Panc1 (cell line): ENCODE data around the gene SDK2. TPM values are rescaled to one million over a fixed set of nuclear protein-coding genes. Genes with fewer than 3 reads are reported as not detected.

ENCODE experiments used
- ATAC-seq: fragments of 200-7000 bp; cut with Tn5 transposase; 2 replicates; pipeline ENCODE4 v1.9.1; 2020; ENCODE audit warnings: mild to moderate bottlenecking, moderate library complexity
- BruUV-seq: library from RNA; stranded (reverse); fragments of 400-500 nt; replicated peaks from 2 replicates; lab custom pipeline; 2021; lab: Mats Ljungman, UMichigan
- CTCF ChIA-PET: fragments of 300-600 bp; sonication (Branson Sonifier 250); formaldehyde crosslinking; loops from one replicate; lab custom pipeline; 2022; ENCODE audit warnings: antibody characterized with exemption; lab: Charles Lee
- POLR2A ChIA-PET: fragments of 300-600 bp; sonication (Branson Sonifier 250); formaldehyde crosslinking; loops from one replicate; lab custom pipeline; 2022; ENCODE audit warnings: antibody characterized with exemption; lab: Charles Lee
- DNase-seq: peaks from one replicate; pipeline ENCODE4 v3.0.0-alpha.2; 2010; ENCODE audit warnings: low read depth, low spot score
- H3K27ac ChIP-seq: 2 replicates; pipeline ENCODE4 v1.5.1; 2011; ENCODE audit warnings: mild to moderate bottlenecking, low read length, inconsistent platforms
- H3K27me3 ChIP-seq: fragments of 200-500 bp; sonication (Bioruptor generic); 2 replicates; pipeline ENCODE4 v1.6.0; 2014; ENCODE audit warnings: low read length, inconsistent platforms; ENCODE audit not compliant: control insufficient read depth, insufficient read depth
- H3K36me3 ChIP-seq: fragments of 200-500 bp; sonication (Bioruptor generic); 2 replicates; pipeline ENCODE4 v1.5.1; 2014; ENCODE audit warnings: inconsistent platforms, mild to moderate bottlenecking, low read length, moderate library complexity; ENCODE audit not compliant: control insufficient read depth, insufficient read depth
- H3K4me1 ChIP-seq: 2 replicates; pipeline ENCODE4 v1.5.1; 2011; ENCODE audit warnings: inconsistent platforms, mild to moderate bottlenecking, low read length, moderate library complexity; ENCODE audit not compliant: control insufficient read depth, insufficient read depth
- H3K4me3 ChIP-seq, 2 experiments: 2 replicates each; pipeline ENCODE4 v1.5.1; 2011 to 2012; ENCODE audit warnings: low read depth in 2 of 2, low read length in 2 of 2, mild to moderate bottlenecking in 2 of 2, inconsistent platforms in 1 of 2, moderate library complexity in 1 of 2
- H3K9me3 ChIP-seq: fragments of 200-500 bp; sonication (Bioruptor generic); 2 replicates; pipeline ENCODE4 v1.5.1; 2014; ENCODE audit warnings: low read depth, mild to moderate bottlenecking, inconsistent platforms, low read length, moderate library complexity; ENCODE audit not compliant: control insufficient read depth, insufficient read depth
- CTCF ChIP-seq: fragments of 450-650 bp; IDR thresholded peaks from 2 replicates; pipeline ENCODE4 v1.5.1; 2017; ENCODE audit warnings: mild to moderate bottlenecking
- POLR2AphosphoS5 ChIP-seq: IDR thresholded peaks from 2 replicates; pipeline ENCODE4 v1.6.1; 2012; ENCODE audit warnings: mild to moderate bottlenecking, low read depth, low read length, moderate library complexity
- REST ChIP-seq, 2 experiments: IDR thresholded peaks; 2 replicates each; pipeline ENCODE4 v1.6.1; 2011 to 2012; ENCODE audit warnings: low read depth in 2 of 2, control low read depth in 1 of 2, low read length in 1 of 2, mild to moderate bottlenecking in 1 of 2, moderate library complexity in 1 of 2; ENCODE audit not compliant: insufficient read depth in 1 of 2
- SIN3A ChIP-seq: IDR thresholded peaks from 2 replicates; pipeline ENCODE4 v1.6.1; 2012; ENCODE audit warnings: low read depth, mild to moderate bottlenecking, low read length, moderate library complexity, borderline replicate concordance; ENCODE audit not compliant: insufficient read depth
- TCF7L2 ChIP-seq: IDR thresholded peaks from 2 replicates; pipeline ENCODE4 v1.6.1; 2011; ENCODE audit warnings: mild to moderate bottlenecking, low read depth, low read length, inconsistent platforms
- in situ Hi-C: cut with HindIII; loops from 2 replicates; pipeline ENCODE4 v1.10.0; 2016; ENCODE audit warnings: low sequenced_read_pairs, low pct_unique_long_range_greater_than_20kb
- intact Hi-C: fragments of 100-400 bp; cut with micrococcal nuclease; formaldehyde crosslinking; loops from one replicate; pipeline ENCODE4 v1.10.0; 2022; ENCODE audit not compliant: unreplicated experiment
- total RNA-seq: library from RNA; stranded (reverse); gene quantifications from one replicate; pipeline ENCODE4 v1.2.1, GENCODE V29; 2021; ENCODE audit not compliant: unreplicated experiment

The SDK2 gene
- total RNA-seq, 1 experiment from 2014 or later, result 0.41 TPM

GRCh38 chr17:73678999-73679398 is 34.8 kb upstream of the SDK2 start:
- DNase-seq (no peak), ATAC-seq (no peak)
- ChIA-PET CTCF (no interaction called here), POLR2A (no interaction called here)
- H3K36me3 ChIP-seq, result no peaks in the 10 kb centered on the region
- in situ Hi-C loops, result no loop called here
- no peaks in the 10 kb centered on the region for H3K4me1 ChIP-seq
- H3K9me3 ChIP-seq, result no peaks in the 10 kb centered on the region
- intact Hi-C loops, result no loop called here
- H3K27me3 ChIP-seq, result peaks cover 17% of the 10 kb centered on the region
- H3K4me3 ChIP-seq, result no peak overlapping the region
- H3K27ac ChIP-seq, result no peak overlapping the region
- TF ChIP-seq SIN3A (no peak), CTCF (no peak), TCF7L2 (no peak), POLR2AphosphoS5 (no peak), REST (IDR thresholded peaks at IDR 0.05; ENCODE audit: insufficient read depth in 1 of 2, low read depth in 2 of 2, low read length in 1 of 2) (no peak)
- no TSS peak for BruUV-seq

GRCh38 chr17:73669771-73670170 is 25.5 kb upstream of the SDK2 start:
- Histone ChIP-seq H3K27ac (no peak overlapping the region), H3K9me3 (peaks cover 4% of the 10 kb centered on the region; the same call in 1 of the 2 replicates), H3K4me1 (no peaks in the 10 kb centered on the region), H3K27me3 (peaks cover 27% of the 10 kb centered on the region), H3K4me3 (no peak overlapping the region), H3K36me3 (no peaks in the 10 kb centered on the region)
- ChIA-PET POLR2A (no interaction called here), CTCF (no interaction called here)
- ATAC-seq, result no peak
- TF ChIP-seq REST (IDR thresholded peaks at IDR 0.05; ENCODE audit: insufficient read depth in 1 of 2, low read depth in 2 of 2, low read length in 1 of 2), result no peak
- no peak for TF ChIP-seq CTCF
- no peak for TF ChIP-seq TCF7L2
- no peak for TF ChIP-seq POLR2AphosphoS5
- no peak for TF ChIP-seq SIN3A
- no TSS peak for BruUV-seq
- DNase-seq, result no peak
- in situ Hi-C loops (no loop called here), intact Hi-C loops (no loop called here)
